A549 (cell line): Measurements from ENCODE around the gene ATP6V1G2. TPM values are rescaled to one million over a fixed set of nuclear protein-coding genes. Genes with fewer than 3 reads are reported as not detected.

Source experiments
- ATAC-seq, 2 experiments: fragments of 200-7000 bp in 1 of 2; fragments of >200 bp in 1 of 2; cut with Nextera tagmentation in 1 of 2; cut with Tn5 transposase in 1 of 2; 3 replicates each; pipeline versions ENCODE4 v1.8.0 to v1.9.1; 2018 to 2020; ENCODE audit warnings: mild to moderate bottlenecking in 1 of 2, moderate library complexity in 1 of 2
- CTCF ChIA-PET: fragments of 300-600 bp; sonication (Branson Sonifier 250); formaldehyde crosslinking; extraction: SDS; loops from one replicate; lab custom pipeline; 2021; ENCODE audit warnings: antibody characterized with exemption, inconsistent platforms; lab: Yijun Ruan, JAX
- POLR2A ChIA-PET: fragments of 350-600 bp; formaldehyde crosslinking; extraction: SDS; loops from one replicate; lab custom pipeline; 2021; ENCODE audit warnings: antibody characterized with exemption, inconsistent platforms; lab: Yijun Ruan, JAX
- DNase-seq, 2 experiments: peaks; one replicate each; pipeline versions ENCODE4 v3.0.0 to v3.0.0-alpha.2; 2011 to 2016; ENCODE audit warnings: low read depth in 1 of 2, low spot score in 1 of 2
- FAIRE-seq: peaks from 2 replicates; lab custom pipeline; 2011; peaks lifted over from hg19 to GRCh38; lab: Jason Lieb, UNC
- H3K27ac ChIP-seq, 2 experiments: fragments of >200 bp; sonication (Bioruptor Twin); formaldehyde crosslinking; 3 replicates each; pipeline ENCODE4 v1.5.1; 2016 to 2017
- H3K4me1 ChIP-seq: fragments of >200 bp; sonication (Bioruptor Twin); formaldehyde crosslinking; 3 replicates; pipeline ENCODE4 v1.6.1; 2016
- H3K4me2 ChIP-seq: fragments of >200 bp; sonication (Bioruptor Twin); formaldehyde crosslinking; 3 replicates; pipeline ENCODE4 v1.6.1; 2016
- H3K4me3 ChIP-seq: fragments of >200 bp; sonication (Bioruptor Twin); formaldehyde crosslinking; 3 replicates; pipeline ENCODE4 v1.5.1; 2016
- H3K9me3 ChIP-seq: fragments of >200 bp; sonication (Bioruptor Twin); formaldehyde crosslinking; 3 replicates; pipeline ENCODE4 v1.6.1; 2016
- BCL3 ChIP-seq: fragments of >200 bp; sonication (Bioruptor Twin); formaldehyde crosslinking; IDR thresholded peaks from 3 replicates; pipeline ENCODE4 v1.6.1; 2016
- BHLHE40 ChIP-seq: IDR thresholded peaks from 2 replicates; pipeline ENCODE4 v1.6.1; 2012; ENCODE audit warnings: low read depth, low read length, inconsistent platforms
- CBX8 ChIP-seq: fragments of 200-600 bp; sonication (generic); IDR thresholded peaks from 2 replicates; pipeline ENCODE4 v1.6.1; 2016
- EHF ChIP-seq: fragments of 250-450 bp; sonication (Bioruptor Pico); IDR thresholded peaks from 2 replicates; pipeline ENCODE4 v1.5.0; 2020; ENCODE audit warnings: mild to moderate bottlenecking
- EP300 ChIP-seq, 2 experiments: fragments of >200 bp; sonication (Bioruptor Twin); formaldehyde crosslinking; IDR thresholded peaks; 2 replicates in 1 of 2; 3 replicates in 1 of 2; pipeline ENCODE4 v1.6.1; 2016 to 2017
- HEYL ChIP-seq: fragments of 250-450 bp; sonication (Bioruptor Pico); IDR thresholded peaks from 2 replicates; pipeline ENCODE4 v1.8.0; 2021; ENCODE audit warnings: mild to moderate bottlenecking, moderate library complexity
- HOXB5 ChIP-seq: fragments of 250-450 bp; sonication (Bioruptor Pico); IDR thresholded peaks from 2 replicates; pipeline ENCODE4 v1.5.0; 2020; ENCODE audit warnings: mild to moderate bottlenecking, moderate library complexity
- JUN ChIP-seq, 2 experiments: fragments of >200 bp; sonication (Bioruptor Twin); formaldehyde crosslinking; IDR thresholded peaks; 2 replicates in 1 of 2; 3 replicates in 1 of 2; pipeline ENCODE4 v1.6.1; 2016 to 2017
- JUNB ChIP-seq: fragments of >200 bp; sonication (Bioruptor Twin); formaldehyde crosslinking; IDR thresholded peaks from 2 replicates; pipeline ENCODE4 v1.6.1; 2016
- KDM1A ChIP-seq: fragments of 200-600 bp; sonication (generic); IDR thresholded peaks from 2 replicates; pipeline ENCODE4 v1.6.1; 2016; ENCODE audit warnings: low read depth, mild to moderate bottlenecking
- KDM5A ChIP-seq: fragments of 200-600 bp; sonication (generic); IDR thresholded peaks from 2 replicates; pipeline ENCODE4 v1.6.1; 2016; ENCODE audit warnings: antibody characterized with exemption, mild to moderate bottlenecking
- MAFK ChIP-seq: fragments of 450-650 bp; IDR thresholded peaks from 2 replicates; pipeline ENCODE4 v1.6.1; 2014; ENCODE audit not compliant: partially characterized antibody
- MAZ ChIP-seq: fragments of 150-350 bp; IDR thresholded peaks from 2 replicates; pipeline ENCODE4 v1.6.1; 2014; ENCODE audit warnings: antibody characterized with exemption, low read depth, low read length, borderline replicate concordance
- NFE2L2 ChIP-seq: fragments of 150-350 bp; conservative IDR thresholded peaks from 2 replicates; pipeline ENCODE4 v1.6.1; 2014; ENCODE audit warnings: low read length
- POLR2A ChIP-seq: IDR thresholded peaks from 2 replicates; pipeline ENCODE4 v1.6.1; 2012; ENCODE audit warnings: mild to moderate bottlenecking, low read length
- RAD21 ChIP-seq, 2 experiments: fragments of >200 bp in 1 of 2; sonication (Bioruptor Twin) in 1 of 2; formaldehyde crosslinking in 1 of 2; IDR thresholded peaks in 1 of 2; conservative IDR thresholded peaks in 1 of 2; 2 replicates in 1 of 2; 3 replicates in 1 of 2; pipeline ENCODE4 v1.6.1; 2012 to 2018; ENCODE audit warnings: inconsistent platforms in 1 of 2
- TFCP2L1 ChIP-seq: fragments of 250-450 bp; sonication (Bioruptor Pico); IDR thresholded peaks from 2 replicates; pipeline ENCODE4 v1.5.0; 2021; ENCODE audit warnings: mild to moderate bottlenecking
- ZFP36 ChIP-seq: fragments of 450-650 bp; IDR thresholded peaks from 2 replicates; pipeline ENCODE4 v1.6.1; 2014; ENCODE audit warnings: borderline replicate concordance; ENCODE audit not compliant: partially characterized antibody
- WGBS: methylation state at CpG from one replicate; pipeline ENCODE4 v1.1.6; 2017; ENCODE audit errors: missing lambda C conversion rate; 5-methylcytosine and 5-hydroxymethylcytosine counted together
- polyA plus RNA-seq, 4 experiments: library from polyadenylated mRNA; depleted of rRNA in 3 of 4; stranded (reverse); fragments of >200 nt; fragmentation: RNase III in 1 of 4; extraction: RNeasy Plus Mini Kit Qiagen cat#74134 plus additional on column Dnase treatment in 1 of 4; gene quantifications; 2 replicates in 3 of 4; 3 replicates in 1 of 4; pipeline ENCODE4 v1.2.3, GENCODE V29; 2011 to 2017
- TF ChIP-seq, protein P1 (sequence below): fragments of 250-450 bp; sonication (Bioruptor Pico); IDR thresholded peaks from 2 replicates; pipeline ENCODE4 v1.5.0; 2020; ENCODE audit warnings: low read depth, mild to moderate bottlenecking, moderate library complexity
- TF ChIP-seq, protein P2 (sequence below): IDR thresholded peaks from 2 replicates; pipeline ENCODE4 v1.6.1; 2012
- TF ChIP-seq, protein P3 (sequence below): IDR thresholded peaks from 2 replicates; pipeline ENCODE4 v1.6.1; 2012
- TF ChIP-seq, protein P4 (sequence below): fragments of 200-600 bp; sonication (generic); IDR thresholded peaks from 2 replicates; pipeline ENCODE4 v1.6.1; 2016; ENCODE audit warnings: antibody characterized with exemption, mild to moderate bottlenecking, moderate library complexity
- TF ChIP-seq, protein P5 (sequence below): fragments of >200 bp; sonication (Bioruptor Twin); formaldehyde crosslinking; IDR thresholded peaks from 3 replicates; pipeline ENCODE4 v1.5.1; 2016

Gene ATP6V1G2
- polyA plus RNA-seq, 2 of the 4 experiments (the other 2 are of a cell fraction), result 0.57 to 1.5 TPM

DNA sequence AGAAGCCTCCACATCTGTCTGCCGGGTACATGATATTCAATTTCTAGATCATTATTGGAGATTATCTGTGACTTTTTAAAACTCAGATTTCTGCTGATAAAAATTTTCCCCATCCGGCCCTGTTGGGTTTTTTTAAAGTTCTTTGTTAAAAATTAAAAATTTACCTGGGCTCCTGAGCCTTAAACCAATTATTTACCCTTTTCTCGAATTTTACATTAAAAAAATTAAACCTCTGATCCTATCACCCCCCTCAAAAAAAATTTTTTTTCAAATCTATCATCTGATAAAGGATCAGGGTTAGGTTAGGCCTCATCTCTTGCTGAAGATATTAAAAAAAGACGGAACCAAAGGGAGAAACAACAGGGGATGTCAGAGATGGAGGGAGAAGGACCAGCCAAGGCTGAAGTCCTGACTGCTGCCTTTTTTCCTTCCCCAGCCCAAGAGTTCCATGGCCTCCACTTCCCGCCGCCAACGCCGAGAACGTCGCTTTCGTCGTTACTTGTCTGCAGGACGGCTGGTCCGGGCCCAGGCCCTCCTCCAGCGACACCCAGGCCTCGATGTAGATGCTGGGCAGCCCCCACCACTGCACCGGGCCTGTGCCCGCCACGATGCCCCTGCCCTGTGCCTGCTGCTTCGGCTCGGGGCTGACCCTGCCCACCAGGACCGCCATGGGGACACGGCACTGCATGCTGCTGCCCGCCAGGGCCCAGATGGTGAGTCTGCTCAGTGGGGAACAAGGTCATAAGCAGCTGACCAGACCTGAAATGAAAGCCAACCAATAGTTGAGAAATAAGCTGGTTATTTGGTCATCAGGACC is 1.5 kb upstream of the ATP6V1G2 start (continued):
- TF ChIP-seq, protein P1, sequence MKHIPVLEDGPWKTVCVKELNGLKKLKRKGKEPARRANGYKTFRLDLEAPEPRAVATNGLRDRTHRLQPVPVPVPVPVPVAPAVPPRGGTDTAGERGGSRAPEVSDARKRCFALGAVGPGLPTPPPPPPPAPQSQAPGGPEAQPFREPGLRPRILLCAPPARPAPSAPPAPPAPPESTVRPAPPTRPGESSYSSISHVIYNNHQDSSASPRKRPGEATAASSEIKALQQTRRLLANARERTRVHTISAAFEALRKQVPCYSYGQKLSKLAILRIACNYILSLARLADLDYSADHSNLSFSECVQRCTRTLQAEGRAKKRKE (CRISPR knock-in tag), result no peak
- TF ChIP-seq JUN (IDR thresholded peaks at IDR 0.05) (0 out of 5 replicates have a peak, but pooled peaks of 1 of the 2 experiments have one; percentile 11), ZFP36 (no peak)
- TF ChIP-seq, protein P2, sequence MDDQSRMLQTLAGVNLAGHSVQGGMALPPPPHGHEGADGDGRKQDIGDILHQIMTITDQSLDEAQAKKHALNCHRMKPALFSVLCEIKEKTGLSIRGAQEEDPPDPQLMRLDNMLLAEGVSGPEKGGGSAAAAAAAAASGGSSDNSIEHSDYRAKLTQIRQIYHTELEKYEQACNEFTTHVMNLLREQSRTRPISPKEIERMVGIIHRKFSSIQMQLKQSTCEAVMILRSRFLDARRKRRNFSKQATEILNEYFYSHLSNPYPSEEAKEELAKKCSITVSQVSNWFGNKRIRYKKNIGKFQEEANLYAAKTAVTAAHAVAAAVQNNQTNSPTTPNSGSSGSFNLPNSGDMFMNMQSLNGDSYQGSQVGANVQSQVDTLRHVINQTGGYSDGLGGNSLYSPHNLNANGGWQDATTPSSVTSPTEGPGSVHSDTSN, result no peak
- TF ChIP-seq, all 56 proteins: peak for 3

DNA sequence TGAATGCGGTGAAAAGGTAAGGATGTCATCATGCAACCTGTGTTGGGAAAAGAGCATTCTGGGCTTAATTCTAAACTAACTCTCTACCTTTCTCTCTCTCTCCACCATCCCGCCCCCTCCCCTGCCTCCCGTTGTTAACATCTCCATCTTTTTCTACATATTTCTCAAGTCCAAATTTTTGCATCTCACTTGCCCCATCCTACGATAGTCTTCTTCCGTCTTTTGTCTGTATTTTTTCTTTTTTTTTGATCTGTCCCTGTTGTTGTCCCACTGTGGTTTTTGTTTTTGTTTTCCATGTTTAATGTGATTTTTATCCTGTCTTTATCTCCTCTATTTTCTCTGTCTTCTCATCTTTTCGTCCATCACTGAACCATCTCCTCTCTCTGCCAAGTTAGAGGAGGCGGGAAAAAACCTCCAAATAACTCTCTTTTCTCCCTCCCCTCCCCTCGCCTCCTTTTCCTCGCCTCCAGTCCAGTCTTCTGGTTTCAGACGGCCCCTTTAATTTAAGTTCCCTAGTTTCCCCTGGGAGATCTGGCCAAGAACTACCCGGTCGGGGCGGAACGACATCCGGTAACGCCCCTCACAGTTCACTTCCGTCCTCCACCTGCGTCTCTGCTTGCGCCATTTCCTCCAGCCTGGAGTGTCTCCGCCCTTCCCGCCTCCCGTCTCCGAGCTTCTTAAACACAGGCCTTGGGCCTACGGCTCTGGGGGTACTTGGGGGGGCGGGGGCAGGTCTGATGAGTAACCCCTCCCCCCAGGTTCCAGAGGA is 734 bp upstream of the ATP6V1G2 start, which contains the start of gene NFKBIL1:
NFKBIL1 (plus strand) TSS at position 651 of the 769 bp plus-strand sequence; CDS start at position 738, 87 bp downstream.
- no peak for FAIRE-seq
- H3K4me2 ChIP-seq, result peak within 1 kb of the TSS; percentile 67
- peak within 1 kb of the TSS; percentile 87 to 90 for H3K27ac ChIP-seq
- WGBS, result under 1% methylated on average over 25 of the region's 25 CpGs
- H3K4me3 ChIP-seq, result peak within 1 kb of the TSS; percentile 57
- ChIA-PET CTCF (interaction anchor here (0.6 to 15.7 kb wide), 21 partner anchors 10 to 777 kb away, joined by 3 to 331 read pairs (median 4); partner anchors contain the start of genes AIF1, LST1, LTB and NCR3), POLR2A (interaction anchor here (0.6 to 1.4 kb wide), 8 partner anchors 18 to 1465 kb away, joined by 3 to 6 read pairs (median 4); partner anchors contain the start of gene HSPA1B)
- peaks cover 14% of the 10 kb centered on the region for H3K4me1 ChIP-seq
- no peaks in the 10 kb centered on the region for H3K9me3 ChIP-seq
- peak; percentile 93 to 95 for ATAC-seq
- peak; percentile 85 to 97 for DNase-seq
- TF ChIP-seq, protein P3, sequence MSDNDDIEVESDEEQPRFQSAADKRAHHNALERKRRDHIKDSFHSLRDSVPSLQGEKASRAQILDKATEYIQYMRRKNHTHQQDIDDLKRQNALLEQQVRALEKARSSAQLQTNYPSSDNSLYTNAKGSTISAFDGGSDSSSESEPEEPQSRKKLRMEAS, result peak; percentile 66; the same call in 1 of the 2 replicates
- TF ChIP-seq CBX8 (no peak), RAD21 (conservative IDR thresholded peaks at IDR 0.05 in 1 of 2, IDR thresholded peaks at IDR 0.05 in 1 of 2) (no peak), KDM5A (no peak), NFE2L2 (no peak), EHF (CRISPR knock-in tag) (no peak), KDM1A (no peak; the same call in 1 of the 2 replicates), MAFK (no peak), JUNB (no peak), TFCP2L1 (no peak), JUN (IDR thresholded peaks at IDR 0.05) (peak; percentile 39 to 50; a peak in 1 of 5 replicates), HEYL (no peak), BCL3 (no peak), MAZ (no peak), EP300 (IDR thresholded peaks at IDR 0.05) (no peak), HOXB5 (no peak), BHLHE40 (no peak), POLR2A (no peak)
- TF ChIP-seq, protein P4, sequence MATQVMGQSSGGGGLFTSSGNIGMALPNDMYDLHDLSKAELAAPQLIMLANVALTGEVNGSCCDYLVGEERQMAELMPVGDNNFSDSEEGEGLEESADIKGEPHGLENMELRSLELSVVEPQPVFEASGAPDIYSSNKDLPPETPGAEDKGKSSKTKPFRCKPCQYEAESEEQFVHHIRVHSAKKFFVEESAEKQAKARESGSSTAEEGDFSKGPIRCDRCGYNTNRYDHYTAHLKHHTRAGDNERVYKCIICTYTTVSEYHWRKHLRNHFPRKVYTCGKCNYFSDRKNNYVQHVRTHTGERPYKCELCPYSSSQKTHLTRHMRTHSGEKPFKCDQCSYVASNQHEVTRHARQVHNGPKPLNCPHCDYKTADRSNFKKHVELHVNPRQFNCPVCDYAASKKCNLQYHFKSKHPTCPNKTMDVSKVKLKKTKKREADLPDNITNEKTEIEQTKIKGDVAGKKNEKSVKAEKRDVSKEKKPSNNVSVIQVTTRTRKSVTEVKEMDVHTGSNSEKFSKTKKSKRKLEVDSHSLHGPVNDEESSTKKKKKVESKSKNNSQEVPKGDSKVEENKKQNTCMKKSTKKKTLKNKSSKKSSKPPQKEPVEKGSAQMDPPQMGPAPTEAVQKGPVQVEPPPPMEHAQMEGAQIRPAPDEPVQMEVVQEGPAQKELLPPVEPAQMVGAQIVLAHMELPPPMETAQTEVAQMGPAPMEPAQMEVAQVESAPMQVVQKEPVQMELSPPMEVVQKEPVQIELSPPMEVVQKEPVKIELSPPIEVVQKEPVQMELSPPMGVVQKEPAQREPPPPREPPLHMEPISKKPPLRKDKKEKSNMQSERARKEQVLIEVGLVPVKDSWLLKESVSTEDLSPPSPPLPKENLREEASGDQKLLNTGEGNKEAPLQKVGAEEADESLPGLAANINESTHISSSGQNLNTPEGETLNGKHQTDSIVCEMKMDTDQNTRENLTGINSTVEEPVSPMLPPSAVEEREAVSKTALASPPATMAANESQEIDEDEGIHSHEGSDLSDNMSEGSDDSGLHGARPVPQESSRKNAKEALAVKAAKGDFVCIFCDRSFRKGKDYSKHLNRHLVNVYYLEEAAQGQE, result no peak
- TF ChIP-seq, protein P5, sequence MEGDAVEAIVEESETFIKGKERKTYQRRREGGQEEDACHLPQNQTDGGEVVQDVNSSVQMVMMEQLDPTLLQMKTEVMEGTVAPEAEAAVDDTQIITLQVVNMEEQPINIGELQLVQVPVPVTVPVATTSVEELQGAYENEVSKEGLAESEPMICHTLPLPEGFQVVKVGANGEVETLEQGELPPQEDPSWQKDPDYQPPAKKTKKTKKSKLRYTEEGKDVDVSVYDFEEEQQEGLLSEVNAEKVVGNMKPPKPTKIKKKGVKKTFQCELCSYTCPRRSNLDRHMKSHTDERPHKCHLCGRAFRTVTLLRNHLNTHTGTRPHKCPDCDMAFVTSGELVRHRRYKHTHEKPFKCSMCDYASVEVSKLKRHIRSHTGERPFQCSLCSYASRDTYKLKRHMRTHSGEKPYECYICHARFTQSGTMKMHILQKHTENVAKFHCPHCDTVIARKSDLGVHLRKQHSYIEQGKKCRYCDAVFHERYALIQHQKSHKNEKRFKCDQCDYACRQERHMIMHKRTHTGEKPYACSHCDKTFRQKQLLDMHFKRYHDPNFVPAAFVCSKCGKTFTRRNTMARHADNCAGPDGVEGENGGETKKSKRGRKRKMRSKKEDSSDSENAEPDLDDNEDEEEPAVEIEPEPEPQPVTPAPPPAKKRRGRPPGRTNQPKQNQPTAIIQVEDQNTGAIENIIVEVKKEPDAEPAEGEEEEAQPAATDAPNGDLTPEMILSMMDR, result no peak
- TF ChIP-seq, protein P1 (CRISPR knock-in tag), result no peak
